GM12864 (cell line): Measurements from ENCODE around the gene SLC16A14.

Experiments
- DNase-seq: peaks from one replicate; pipeline ENCODE4 v3.0.0-alpha.2; 2011; ENCODE audit warnings: low read depth
- H3K4me3 ChIP-seq: 2 replicates; pipeline ENCODE4 v1.5.1; 2011; ENCODE audit warnings: mild to moderate bottlenecking, low read depth, low read length, control low read depth
- CTCF ChIP-seq: IDR thresholded peaks from 2 replicates; pipeline ENCODE4 v1.5.1; 2011; ENCODE audit warnings: low read depth, mild to moderate bottlenecking, moderate library complexity, low read length, control low read depth, inconsistent platforms; ENCODE audit errors: missing control alignments

SLC16A14 gene

GRCh38 chr2:230060672-230061293 is 7.9 kb downstream of the SLC16A14 start:
- H3K4me3 ChIP-seq, result no peak overlapping the region
- DNase-seq, result no peak
- TF ChIP-seq CTCF, result no peak

GRCh38 chr2:230053753-230054478 is 14.8 kb downstream of the SLC16A14 start:
- TF ChIP-seq CTCF, result no peak
- DNase-seq, result no peak
- no peak overlapping the region for H3K4me3 ChIP-seq

GRCh38 chr2:230052299-230052698 is 16.4 kb downstream of the SLC16A14 start:
- no peak for DNase-seq
- no peak overlapping the region for H3K4me3 ChIP-seq
- TF ChIP-seq CTCF, result no peak

GRCh38 chr2:230050136-230050535 is 18.6 kb downstream of the SLC16A14 start:
- no peak for DNase-seq
- no peak for TF ChIP-seq CTCF
- no peak overlapping the region for H3K4me3 ChIP-seq

GRCh38 chr2:230048010-230048671 is 20.6 kb downstream of the SLC16A14 start:
- DNase-seq, result no peak
- no peak for TF ChIP-seq CTCF
- no peak overlapping the region for H3K4me3 ChIP-seq

- no peak overlapping the region for H3K4me3 ChIP-seq
- DNase-seq, result no peak
- no peak for TF ChIP-seq CTCF
These were observed 22.2 kb downstream of the SLC16A14 start for GRCh38 chr2:230046491-230046890.
